Glomerular endothelial cell (primary cell): ENCODE measurements around the gene ZNF486. TPM values are rescaled to one million over a fixed set of nuclear protein-coding genes. Genes with fewer than 3 reads are reported as not detected.
"Not testable (repeated sequence)": the region's sequence is repeated elsewhere in the genome, so short reads cannot be mapped to it uniquely, and the experiment has no call there.

Source experiments
- DNase-seq: peaks from one replicate; pipeline ENCODE4 v3.0.0-alpha.2; 2011; ENCODE audit warnings: low read depth, low spot score; ENCODE audit errors: extremely low read depth
- total RNA-seq: library from RNA; depleted of rRNA; stranded (reverse); fragments of >200 nt; gene quantifications from 2 replicates; pipeline ENCODE4 v1.2.3, GENCODE V29; 2015

Gene ZNF486
- total RNA-seq, 1 donor from 2014 or later = 5.8 TPM

DNA sequence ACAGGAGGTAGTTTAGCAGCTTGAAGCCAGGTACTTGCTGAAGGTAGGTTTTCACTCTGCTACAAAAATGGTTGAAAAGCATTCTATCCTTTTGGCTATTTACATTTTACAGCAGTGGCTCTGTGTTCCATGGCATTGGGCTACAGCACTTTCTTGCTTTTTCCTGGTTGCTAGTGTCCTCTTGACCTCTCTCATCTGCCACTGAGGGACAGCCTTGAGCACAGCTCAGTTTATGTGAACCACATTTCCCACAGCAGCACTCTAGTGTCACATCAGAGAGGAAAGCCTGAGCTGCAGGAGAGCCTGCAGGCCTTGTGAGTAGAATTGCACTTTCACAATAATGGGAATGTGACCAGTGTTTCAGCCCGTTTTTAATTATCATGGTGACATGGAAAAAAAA is 54.6 kb downstream of the ZNF486 start:
- DNase-seq = not testable (repeated sequence)

DNA sequence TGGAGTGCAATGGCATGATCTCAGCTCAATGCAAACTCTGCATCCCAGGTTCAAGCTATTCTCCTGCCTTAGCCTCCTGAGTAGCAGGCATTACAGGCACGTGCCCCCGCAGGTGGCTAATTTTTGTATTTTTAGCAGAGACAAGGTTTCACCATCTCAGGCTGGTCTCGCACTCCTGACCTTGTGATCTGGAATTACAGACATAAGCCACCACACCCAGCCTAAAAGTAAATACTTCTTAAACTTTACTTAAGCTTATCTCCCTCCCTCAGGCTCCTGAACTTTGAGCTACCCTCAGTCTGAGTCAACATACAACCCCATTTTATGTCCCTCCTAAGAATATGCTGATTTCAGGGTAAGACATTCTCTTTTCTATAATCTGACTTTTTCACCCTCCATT is 66.1 kb downstream of the ZNF486 start:
- no peak for DNase-seq

DNA sequence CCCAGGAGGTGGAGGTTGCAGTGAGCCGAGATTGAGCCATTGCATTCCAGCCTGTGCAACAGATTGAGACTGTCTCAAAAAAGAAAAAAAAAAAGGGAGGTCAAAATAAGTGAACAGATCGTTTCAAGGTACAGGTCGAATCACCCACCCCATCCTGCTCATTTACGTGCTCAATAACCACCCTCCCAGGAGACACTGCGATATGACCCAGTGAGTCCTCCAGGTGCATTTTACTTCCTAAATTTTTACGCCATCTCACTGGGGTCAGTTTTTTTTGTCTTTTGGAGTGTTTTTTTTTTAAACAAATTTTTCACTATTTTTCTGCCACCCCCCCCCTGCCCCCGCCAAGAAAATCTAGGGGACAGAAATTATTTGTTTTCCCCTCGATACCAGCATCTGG is 68.1 kb downstream of the ZNF486 start:
- no peak for DNase-seq

DNA sequence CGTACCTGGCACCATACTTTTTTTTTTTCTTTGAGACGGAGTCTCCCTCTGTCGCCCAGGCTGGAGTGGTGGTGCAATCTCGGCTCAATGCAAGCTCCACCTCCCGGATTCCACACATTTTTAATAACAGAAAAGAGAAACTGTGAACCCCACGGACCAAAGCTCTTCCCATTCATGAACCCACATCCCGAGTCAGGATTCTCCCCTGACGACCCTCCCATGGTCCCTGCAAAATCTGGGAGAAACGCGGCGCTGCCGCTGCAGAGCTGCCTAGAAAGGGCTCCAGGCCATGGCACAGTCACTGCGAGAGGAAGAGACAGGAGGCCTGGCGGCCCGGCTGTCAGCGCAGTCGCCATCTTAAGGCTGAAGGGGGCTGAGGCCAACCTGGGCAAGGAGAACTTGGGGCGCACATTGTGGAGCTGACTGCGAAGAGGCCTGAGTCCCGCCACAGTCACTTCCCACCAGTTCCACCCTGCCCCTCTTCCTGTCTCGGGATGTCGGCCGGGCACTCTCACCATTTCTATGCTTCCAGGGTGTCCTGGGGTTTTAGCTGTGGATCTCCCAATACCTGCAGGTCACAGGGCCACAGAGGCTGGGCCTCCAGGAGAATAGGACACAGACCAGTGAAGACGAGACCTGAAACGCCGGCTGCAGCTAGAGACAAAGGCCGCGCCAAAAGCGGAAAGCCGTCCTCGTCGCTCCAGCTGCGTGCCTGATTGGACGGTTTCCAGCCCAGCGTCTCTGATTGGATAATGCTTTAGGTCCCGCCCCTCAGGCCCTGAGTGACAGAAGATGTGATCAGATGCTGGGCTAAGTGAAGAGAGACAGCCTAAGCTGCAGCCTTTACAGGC is 71.0 kb downstream of the ZNF486 start:
- peak; percentile 79 for DNase-seq

DNA sequence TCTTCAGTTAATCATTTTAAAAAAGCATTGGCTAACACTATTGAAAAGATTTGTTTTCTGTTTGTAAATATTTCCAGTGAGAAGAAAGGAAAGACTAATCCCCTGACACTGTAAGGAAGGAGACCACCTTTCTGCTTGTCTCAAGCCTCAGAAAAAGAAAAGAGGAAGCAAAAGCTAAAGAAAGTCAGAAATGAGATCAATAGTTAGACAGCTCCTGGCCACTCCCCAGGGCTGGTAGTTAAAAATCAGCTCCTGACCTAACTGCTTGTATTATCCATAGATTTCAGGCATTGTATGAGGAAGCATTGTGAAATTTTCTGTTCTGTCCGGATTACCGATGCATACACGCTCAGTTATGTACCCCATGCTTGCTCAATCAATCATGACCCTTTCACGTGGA is 76.6 kb downstream of the ZNF486 start:
- DNase-seq = no peak

DNA sequence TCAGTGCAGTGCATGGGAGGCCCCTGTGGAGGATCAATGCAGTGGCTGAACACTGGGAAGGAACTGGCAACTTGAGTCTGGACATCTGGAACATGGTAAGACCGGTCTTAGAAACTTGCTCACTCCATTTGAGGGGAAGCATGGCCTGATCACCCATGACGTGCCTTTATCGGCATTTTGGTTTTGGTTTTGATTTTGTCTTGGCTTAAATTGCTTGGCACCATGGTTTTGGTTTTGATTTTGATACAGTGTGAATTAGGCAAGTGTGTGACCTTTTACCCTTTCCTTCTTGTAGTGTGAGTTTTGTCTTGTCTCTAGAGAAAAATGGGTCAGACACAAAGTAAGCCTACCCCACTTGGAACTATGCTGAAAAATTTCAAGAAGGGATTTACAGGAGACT is 77.3 kb downstream of the ZNF486 start:
- DNase-seq = no peak

DNA sequence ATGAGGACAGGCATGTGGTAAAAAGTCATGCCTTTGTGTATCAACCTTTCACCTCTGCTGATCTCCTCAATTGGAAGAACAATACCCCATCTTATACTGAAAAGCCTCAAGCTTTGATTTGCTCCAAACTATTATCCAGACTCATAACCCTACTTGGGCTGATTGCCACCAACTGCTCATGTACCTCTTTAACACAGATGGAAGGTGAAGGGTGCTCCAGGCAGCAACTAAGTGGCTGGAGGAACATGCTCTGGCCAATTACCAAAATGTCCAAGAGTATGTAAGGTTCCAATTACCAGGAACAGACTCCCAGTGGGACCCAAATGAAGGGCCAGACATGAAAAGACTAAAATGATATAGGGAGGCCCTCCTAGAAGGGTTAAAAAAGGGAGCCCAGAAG is 78.3 kb downstream of the ZNF486 start:
- DNase-seq = no peak

DNA sequence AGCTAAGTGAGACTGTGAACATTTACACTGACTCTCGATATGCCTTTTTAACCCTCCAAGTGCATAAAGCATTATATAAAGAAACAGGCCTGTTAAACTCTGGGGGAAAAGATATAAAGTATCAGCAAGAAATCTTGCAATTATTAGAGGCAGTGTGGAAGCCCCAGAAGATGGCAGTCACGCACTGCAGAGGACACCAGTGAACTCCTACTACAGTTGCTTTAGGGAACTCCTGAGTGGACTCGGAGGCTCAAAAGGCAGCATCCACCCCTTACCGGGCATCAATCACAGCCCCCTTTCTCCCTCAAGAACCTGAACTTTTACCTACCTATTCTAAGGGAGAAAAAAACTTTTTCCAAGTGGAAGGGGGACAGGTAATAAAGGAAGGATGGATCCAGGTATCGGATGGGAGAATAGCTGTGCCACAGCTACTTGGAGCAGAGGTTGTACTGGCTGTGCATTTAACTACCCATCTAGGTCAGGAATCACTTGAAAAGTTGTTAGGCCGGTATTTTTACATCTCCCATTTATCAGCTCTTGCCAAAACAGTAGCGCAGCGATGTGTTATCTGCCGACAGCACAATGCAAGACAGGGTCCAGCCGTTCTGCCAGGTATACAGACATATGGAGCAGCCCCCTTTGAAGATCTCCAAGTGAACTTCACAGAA is 80.1 kb downstream of the ZNF486 start:
- DNase-seq = no peak

DNA sequence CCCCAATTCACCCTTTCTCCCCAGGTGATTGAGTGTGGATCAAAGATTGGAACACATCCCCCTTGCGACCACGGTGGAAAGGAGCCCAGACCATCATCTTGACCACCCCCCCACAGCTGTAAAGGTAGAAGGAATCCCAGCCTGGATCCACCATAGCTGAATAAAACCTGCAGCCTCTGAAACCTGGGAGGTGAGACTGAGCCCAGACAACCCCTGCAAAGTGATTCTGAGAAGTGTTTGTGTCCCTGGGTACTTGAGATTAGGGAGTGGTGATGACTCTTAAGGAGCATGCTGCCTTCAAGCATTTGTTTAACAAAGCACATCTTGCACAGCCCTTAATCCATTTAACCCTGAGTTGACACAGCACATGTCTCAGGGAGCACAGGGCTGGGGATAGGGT is 81.2 kb downstream of the ZNF486 start:
- not testable (repeated sequence) for DNase-seq

Other genes with a start within 250 kb of the ZNF486 start
- 3.2 and 5.9 TPM in 2 replicates for gene ZNF682, start 127.7 kb upstream of the ZNF486 start, total RNA-seq
- 0.87 and 1.8 TPM in 2 replicates for gene ZNF90, start 89.2 kb upstream of the ZNF486 start, total RNA-seq